Measurements from ENCODE around the gene ARTN. TPM values are rescaled to one million over a fixed set of nuclear protein-coding genes. Genes with fewer than 3 reads are reported as not detected.

ARTN gene
- total and polyA plus RNA-seq, 11 donors = 0.07 to 1.3 (median 0.23) TPM; not detected in 6

DNA sequence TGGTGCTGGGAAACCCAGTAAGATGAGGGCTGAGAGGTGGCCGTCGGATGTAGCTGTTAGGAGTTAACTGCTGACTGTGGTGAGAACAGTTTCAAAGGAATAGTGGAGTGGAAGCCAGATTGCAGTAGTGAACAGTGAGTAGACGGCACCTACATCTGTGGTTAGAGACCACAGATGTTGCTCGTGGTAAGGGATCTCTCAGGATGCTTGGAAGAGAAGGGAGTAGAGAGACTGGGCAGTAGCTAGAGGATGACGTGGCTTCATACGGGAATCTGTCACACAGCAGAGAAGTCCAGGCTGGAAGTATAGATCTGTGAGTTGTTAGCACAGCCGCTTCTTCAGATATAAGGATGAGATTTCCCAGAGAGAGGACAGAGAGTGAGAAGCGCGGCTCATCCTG, 7.8 kb upstream of the ARTN start:
- no peak overlapping the region for H3K27ac ChIP-seq
- ATAC-seq (no peak), DNase-seq (no peak)
- no peaks in the 10 kb centered on the region for H3K9me3 ChIP-seq
- H3K27me3 ChIP-seq = no peaks in the 10 kb centered on the region
- peaks cover 0 to 32% (median 7%) of the 10 kb centered on the region in 9 donors for H3K36me3 ChIP-seq
- WGBS, 4 donors = 93 to 96% (median 94%) methylated on average over 9 of the region's 9 CpGs
- intact Hi-C loops (cut with DNase I) = no loop called here
- no peak overlapping the region for H3K4me3 ChIP-seq
- no peaks in the 10 kb centered on the region for H3K4me1 ChIP-seq
- TF ChIP-seq, protein P1, sequence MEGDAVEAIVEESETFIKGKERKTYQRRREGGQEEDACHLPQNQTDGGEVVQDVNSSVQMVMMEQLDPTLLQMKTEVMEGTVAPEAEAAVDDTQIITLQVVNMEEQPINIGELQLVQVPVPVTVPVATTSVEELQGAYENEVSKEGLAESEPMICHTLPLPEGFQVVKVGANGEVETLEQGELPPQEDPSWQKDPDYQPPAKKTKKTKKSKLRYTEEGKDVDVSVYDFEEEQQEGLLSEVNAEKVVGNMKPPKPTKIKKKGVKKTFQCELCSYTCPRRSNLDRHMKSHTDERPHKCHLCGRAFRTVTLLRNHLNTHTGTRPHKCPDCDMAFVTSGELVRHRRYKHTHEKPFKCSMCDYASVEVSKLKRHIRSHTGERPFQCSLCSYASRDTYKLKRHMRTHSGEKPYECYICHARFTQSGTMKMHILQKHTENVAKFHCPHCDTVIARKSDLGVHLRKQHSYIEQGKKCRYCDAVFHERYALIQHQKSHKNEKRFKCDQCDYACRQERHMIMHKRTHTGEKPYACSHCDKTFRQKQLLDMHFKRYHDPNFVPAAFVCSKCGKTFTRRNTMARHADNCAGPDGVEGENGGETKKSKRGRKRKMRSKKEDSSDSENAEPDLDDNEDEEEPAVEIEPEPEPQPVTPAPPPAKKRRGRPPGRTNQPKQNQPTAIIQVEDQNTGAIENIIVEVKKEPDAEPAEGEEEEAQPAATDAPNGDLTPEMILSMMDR (IDR thresholded peaks at IDR 0.05) = no peak
- no peak for TF ChIP-seq POLR2A (IDR thresholded peaks at IDR 0.05)

DNA sequence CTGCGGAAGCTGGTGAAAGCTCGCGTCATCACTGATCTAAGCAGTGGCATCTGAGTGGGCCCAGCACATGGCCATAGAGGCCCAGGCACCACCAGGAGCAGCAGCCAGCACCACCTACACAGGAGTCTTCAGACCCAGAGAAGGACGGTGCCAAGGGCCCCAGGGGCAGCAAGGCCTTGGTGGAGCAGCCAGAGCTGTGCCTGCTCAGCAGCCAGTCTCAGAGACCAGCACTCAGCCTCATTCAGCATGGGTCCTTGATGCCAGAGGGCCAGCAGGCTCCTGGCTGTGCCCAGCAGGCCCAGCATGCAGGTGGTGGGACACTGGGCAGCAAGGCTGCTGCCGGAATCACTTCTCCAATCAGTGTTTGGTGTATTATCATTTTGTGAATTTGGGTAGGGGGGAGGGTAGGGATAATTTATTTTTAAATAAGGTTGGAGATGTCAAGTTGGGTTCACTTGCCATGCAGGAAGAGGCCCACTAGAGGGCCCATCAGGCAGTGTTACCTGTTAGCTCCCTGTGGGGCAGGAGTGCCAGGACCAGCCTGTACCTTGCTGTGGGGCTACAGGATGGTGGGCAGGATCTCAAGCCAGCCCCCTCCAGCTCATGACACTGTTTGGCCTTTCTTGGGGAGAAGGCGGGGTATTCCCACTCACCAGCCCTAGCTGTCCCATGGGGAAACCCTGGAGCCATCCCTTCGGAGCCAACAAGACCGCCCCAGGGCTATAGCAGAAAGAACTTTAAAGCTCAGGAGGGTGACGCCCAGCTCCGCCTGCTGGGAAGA, 3.2 kb upstream of the ARTN start:
- TF ChIP-seq POLR2A (IDR thresholded peaks at IDR 0.05) = no peak
- TF ChIP-seq, protein P1 (IDR thresholded peaks at IDR 0.05) = peak in 11 of 12 donors; percentile 9 to 45 (median 25)
- WGBS, 4 donors = 92 to 96% (median 94%) methylated on average over 7 to 10 of the region's 10 CpGs
- Histone ChIP-seq H3K4me1 (peaks cover 0 to 17% (median 12%) of the 10 kb centered on the region in 12 donors), H3K36me3 (peaks cover 0 to 22% (median 6%) of the 10 kb centered on the region in 9 donors), H3K4me3 (no peak overlapping the region), H3K9me3 (no peaks in the 10 kb centered on the region), H3K27ac (no peak overlapping the region), H3K27me3 (peaks cover 0 to 20% (median 9%) of the 10 kb centered on the region in 9 donors)
- ATAC-seq (no peak), DNase-seq (peak in 1 of 5 donors; percentile 23)
- intact Hi-C loops (cut with DNase I) = loop anchor here in 4 of 10 donors (5.0 to 10.0 kb wide), 3 partner anchors 93 to 406 kb away; no protein-coding TSS in a partner anchor

DNA sequence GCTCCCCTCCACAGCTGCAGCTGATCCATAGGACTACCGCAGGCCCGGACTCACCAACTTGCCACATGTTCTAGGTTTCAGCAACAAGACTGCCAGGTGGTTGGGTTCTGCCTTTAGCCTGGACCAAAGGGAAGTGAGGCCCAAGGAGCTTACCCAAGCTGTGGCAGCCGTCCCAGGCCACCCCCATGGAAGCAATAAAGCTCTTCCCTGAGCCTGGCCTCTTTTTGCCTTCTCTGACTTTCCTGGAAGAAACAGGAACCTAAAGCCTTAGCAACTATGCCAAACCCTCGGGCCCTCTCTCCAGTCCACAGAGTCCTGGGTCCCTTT, 2.7 kb upstream of the ARTN start:
- intact Hi-C loops (cut with DNase I) = loop anchor here in 4 of 10 donors (5.0 to 10.0 kb wide), 3 partner anchors 94 to 406 kb away; no protein-coding TSS in a partner anchor
- Histone ChIP-seq H3K36me3 (peaks cover 0 to 17% (median under 1%) of the 10 kb centered on the region in 9 donors), H3K4me1 (peaks cover 2 to 20% (median 15%) of the 10 kb centered on the region in 12 donors)

More for the DNA sequence above, 2.7 kb upstream of the ARTN start:
- peaks cover 2 to 23% (median 9%) of the 10 kb centered on the region in 9 donors for H3K27me3 ChIP-seq
- ATAC-seq (no peak), DNase-seq (peak in 1 of 5 donors; percentile 7)
- TF ChIP-seq, protein P1 (IDR thresholded peaks at IDR 0.05) = no peak
- no peak for TF ChIP-seq POLR2A (IDR thresholded peaks at IDR 0.05)
- H3K27ac ChIP-seq = no peak overlapping the region
- H3K4me3 ChIP-seq = no peak overlapping the region
- no peaks in the 10 kb centered on the region for H3K9me3 ChIP-seq
- 79 to 90% (median 84%) methylated on average over 3 to 4 of the region's 4 CpGs for WGBS, 4 donors

All from heart left ventricle (tissue), 16 donors.